ENCODE data around the gene LSMEM2.

The LSMEM2 gene

GRCh38 chr3:50318615-50319014 lies 39.7 kb downstream of the LSMEM2 start:
- in situ Hi-C loops (cut with HindIII; ENCODE audit: low sequenced_read_pairs) = no loop called here

GRCh38 chr3:50319181-50319893 lies 40.5 kb downstream of the LSMEM2 start:
- in situ Hi-C loops (cut with HindIII; ENCODE audit: low sequenced_read_pairs) = no loop called here

GRCh38 chr3:50319894-50320625 lies 41.2 kb downstream of the LSMEM2 start:
- in situ Hi-C loops (cut with HindIII; ENCODE audit: low sequenced_read_pairs) = no loop called here

- in situ Hi-C loops (cut with HindIII; ENCODE audit: low sequenced_read_pairs) = no loop called here
Observed at GRCh38 chr3:50320853-50321335, 42.0 kb downstream of the LSMEM2 start.

- in situ Hi-C loops (cut with HindIII; ENCODE audit: low sequenced_read_pairs) = no loop called here
Observed at GRCh38 chr3:50321336-50322114, 42.6 kb downstream of the LSMEM2 start.

- in situ Hi-C loops (cut with HindIII; ENCODE audit: low sequenced_read_pairs) = no loop called here
Observed at GRCh38 chr3:50322115-50322385, 43.2 kb downstream of the LSMEM2 start.

GRCh38 chr3:50322386-50323091 lies 43.7 kb downstream of the LSMEM2 start, which contains the start of gene HYAL2:
TSS of gene HYAL2 (minus strand) at chr3:50322745. CDS start at chr3:50320489, 2,256 bp downstream.
- in situ Hi-C loops (cut with HindIII; ENCODE audit: low sequenced_read_pairs) = no loop called here

GRCh38 chr3:50323092-50323600 lies 44.3 kb downstream of the LSMEM2 start:
- in situ Hi-C loops (cut with HindIII; ENCODE audit: low sequenced_read_pairs) = no loop called here

GRCh38 chr3:50323614-50324199 lies 44.8 kb downstream of the LSMEM2 start:
- in situ Hi-C loops (cut with HindIII; ENCODE audit: low sequenced_read_pairs) = no loop called here

- in situ Hi-C loops (cut with HindIII; ENCODE audit: low sequenced_read_pairs) = loop anchor here (5.0 kb wide), 2 partner anchors 47 to 82 kb away; partner anchors contain the start of gene LSMEM2
Observed at GRCh38 chr3:50324351-50325112, 45.6 kb downstream of the LSMEM2 start.

GRCh38 chr3:50325113-50325480 lies 46.2 kb downstream of the LSMEM2 start:
- in situ Hi-C loops (cut with HindIII; ENCODE audit: low sequenced_read_pairs) = loop anchor here (5.0 kb wide), 2 partner anchors 48 to 83 kb away; partner anchors contain the start of gene LSMEM2

- in situ Hi-C loops (cut with HindIII; ENCODE audit: low sequenced_read_pairs) = loop anchor here (5.0 kb wide), 2 partner anchors 48 to 83 kb away; partner anchors contain the start of gene LSMEM2
Observed at GRCh38 chr3:50325497-50326181, 46.8 kb downstream of the LSMEM2 start.

GRCh38 chr3:50326182-50326541 lies 47.3 kb downstream of the LSMEM2 start:
- in situ Hi-C loops (cut with HindIII; ENCODE audit: low sequenced_read_pairs) = loop anchor here (5.0 kb wide), 2 partner anchors 49 to 84 kb away; partner anchors contain the start of gene LSMEM2

- in situ Hi-C loops (cut with HindIII; ENCODE audit: low sequenced_read_pairs) = loop anchor here (5.0 kb wide), 2 partner anchors 50 to 85 kb away; partner anchors contain the start of gene LSMEM2
Observed at GRCh38 chr3:50327129-50327528, 48.2 kb downstream of the LSMEM2 start.

- in situ Hi-C loops (cut with HindIII; ENCODE audit: low sequenced_read_pairs) = loop anchor here (5.0 kb wide), 2 partner anchors 51 to 86 kb away; partner anchors contain the start of gene LSMEM2
Observed at GRCh38 chr3:50327943-50328691, 49.2 kb downstream of the LSMEM2 start, which contains the start of gene TUSC2. TSS of gene TUSC2 (minus strand) at chr3:50328223. CDS start at chr3:50328099, 124 bp downstream.

GRCh38 chr3:50330330-50330729 lies 51.4 kb downstream of the LSMEM2 start:
- in situ Hi-C loops (cut with HindIII; ENCODE audit: low sequenced_read_pairs) = no loop called here

- in situ Hi-C loops (cut with HindIII; ENCODE audit: low sequenced_read_pairs) = no loop called here
Observed at GRCh38 chr3:50331364-50331907, 52.5 kb downstream of the LSMEM2 start.
